Kidney epithelial cell (primary cell): Measurements from ENCODE around the gene METRNL. TPM values are rescaled to one million over a fixed set of nuclear protein-coding genes. Genes with fewer than 3 reads are reported as not detected.

Experiments
- DNase-seq: peaks from one replicate; pipeline ENCODE4 v3.0.0-alpha.2; 2010; ENCODE audit warnings: low read depth
- H3K27me3 ChIP-seq: 2 replicates; pipeline ENCODE4 v1.6.0; 2011; ENCODE audit warnings: low read length; ENCODE audit not compliant: control insufficient read depth, insufficient read depth
- H3K36me3 ChIP-seq: 2 replicates; pipeline ENCODE4 v1.5.1; 2011; ENCODE audit warnings: low read length; ENCODE audit not compliant: control insufficient read depth, insufficient read depth
- H3K4me3 ChIP-seq: 2 replicates; pipeline ENCODE4 v1.5.1; 2011; ENCODE audit warnings: low read depth, mild to moderate bottlenecking, control low read depth, low read length
- CTCF ChIP-seq: IDR thresholded peaks from 2 replicates; pipeline ENCODE4 v1.5.1; 2011; ENCODE audit warnings: mild to moderate bottlenecking, moderate library complexity, low read length, control low read depth, inconsistent platforms; ENCODE audit not compliant: insufficient read depth, poor library complexity, severe bottlenecking
- total RNA-seq: library from RNA; depleted of rRNA; stranded (reverse); fragments of >200 nt; gene quantifications from 2 replicates; pipeline ENCODE4 v1.2.3, GENCODE V29; 2015

METRNL gene
- total RNA-seq, 1 donor from 2014 or later: 91.5 TPM

GRCh38 chr17:83101805-83102480 is 22.5 kb downstream of the METRNL start:
- H3K4me3 ChIP-seq: no peak overlapping the region
- H3K27me3 ChIP-seq: peaks cover 24% of the 10 kb centered on the region
- TF ChIP-seq CTCF: no peak
- H3K36me3 ChIP-seq: peaks cover under 1% of the 10 kb centered on the region
- DNase-seq: no peak

GRCh38 chr17:83103200-83103942 is 24.0 kb downstream of the METRNL start:
- TF ChIP-seq CTCF: no peak
- Histone ChIP-seq H3K4me3 (no peak overlapping the region), H3K36me3 (no peaks in the 10 kb centered on the region), H3K27me3 (peaks cover 20% of the 10 kb centered on the region)
- no peak for DNase-seq

- peaks cover 22% of the 10 kb centered on the region for H3K27me3 ChIP-seq
- no peak overlapping the region for H3K4me3 ChIP-seq
- H3K36me3 ChIP-seq: no peaks in the 10 kb centered on the region
- no peak for DNase-seq
- TF ChIP-seq CTCF: no peak
Observed at GRCh38 chr17:83103943-83104311, 24.5 kb downstream of the METRNL start.

- no peak for DNase-seq
- TF ChIP-seq CTCF: no peak
- peaks cover 21% of the 10 kb centered on the region for H3K27me3 ChIP-seq
- no peak overlapping the region for H3K4me3 ChIP-seq
- H3K36me3 ChIP-seq: no peaks in the 10 kb centered on the region
Observed at GRCh38 chr17:83104577-83105505, 25.4 kb downstream of the METRNL start.

- no peak for TF ChIP-seq CTCF
- no peaks in the 10 kb centered on the region for H3K36me3 ChIP-seq
- no peak for DNase-seq
- no peak overlapping the region for H3K4me3 ChIP-seq
- peaks cover 21% of the 10 kb centered on the region for H3K27me3 ChIP-seq
Observed at GRCh38 chr17:83105512-83105911, 26.1 kb downstream of the METRNL start.
